ENCODE measurements around the gene HSH2D.

Gene HSH2D

DNA sequence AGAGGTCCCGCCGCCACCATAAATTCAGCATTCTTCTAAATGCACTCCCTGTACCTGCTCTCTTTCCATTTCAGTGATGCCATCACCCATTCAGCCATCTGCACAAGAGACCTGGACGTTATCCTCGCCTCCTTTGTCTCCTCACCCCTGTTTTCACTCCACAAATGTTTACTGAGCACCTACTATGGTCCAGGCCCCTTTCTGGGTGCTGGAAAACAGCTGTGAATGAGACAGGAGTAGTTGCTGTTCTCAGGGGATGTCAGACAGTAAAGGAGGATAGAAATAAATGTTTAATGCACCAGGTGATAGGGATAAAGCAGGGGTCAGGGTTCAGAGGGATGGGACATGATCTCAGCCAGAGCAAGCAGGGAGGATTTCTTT is 57.5 kb downstream of the HSH2D start:
- ATAC-seq (ENCODE audit: low read depth) (no peak), DNase-seq (ENCODE audit: low spot score) (no peak)
- no peak overlapping the region for H3K27ac ChIP-seq (ENCODE audit: poor library complexity, severe bottlenecking)
- peaks cover 9% of the 10 kb centered on the region for H3K4me1 ChIP-seq (ENCODE audit: insufficient read depth, poor library complexity, severe bottlenecking)
- H3K9me3 ChIP-seq (ENCODE audit: severe bottlenecking), result no peaks in the 10 kb centered on the region
- TF ChIP-seq, protein P1, sequence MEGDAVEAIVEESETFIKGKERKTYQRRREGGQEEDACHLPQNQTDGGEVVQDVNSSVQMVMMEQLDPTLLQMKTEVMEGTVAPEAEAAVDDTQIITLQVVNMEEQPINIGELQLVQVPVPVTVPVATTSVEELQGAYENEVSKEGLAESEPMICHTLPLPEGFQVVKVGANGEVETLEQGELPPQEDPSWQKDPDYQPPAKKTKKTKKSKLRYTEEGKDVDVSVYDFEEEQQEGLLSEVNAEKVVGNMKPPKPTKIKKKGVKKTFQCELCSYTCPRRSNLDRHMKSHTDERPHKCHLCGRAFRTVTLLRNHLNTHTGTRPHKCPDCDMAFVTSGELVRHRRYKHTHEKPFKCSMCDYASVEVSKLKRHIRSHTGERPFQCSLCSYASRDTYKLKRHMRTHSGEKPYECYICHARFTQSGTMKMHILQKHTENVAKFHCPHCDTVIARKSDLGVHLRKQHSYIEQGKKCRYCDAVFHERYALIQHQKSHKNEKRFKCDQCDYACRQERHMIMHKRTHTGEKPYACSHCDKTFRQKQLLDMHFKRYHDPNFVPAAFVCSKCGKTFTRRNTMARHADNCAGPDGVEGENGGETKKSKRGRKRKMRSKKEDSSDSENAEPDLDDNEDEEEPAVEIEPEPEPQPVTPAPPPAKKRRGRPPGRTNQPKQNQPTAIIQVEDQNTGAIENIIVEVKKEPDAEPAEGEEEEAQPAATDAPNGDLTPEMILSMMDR (IDR thresholded peaks at IDR 0.05; ENCODE audit: poor library complexity, severe bottlenecking), result no peak
- no peaks in the 10 kb centered on the region for H3K27me3 ChIP-seq (ENCODE audit: insufficient read depth, poor library complexity, severe bottlenecking)
- no peak overlapping the region for H3K4me3 ChIP-seq (ENCODE audit: severe bottlenecking)
- peaks cover 24% of the 10 kb centered on the region for H3K36me3 ChIP-seq (ENCODE audit: low read depth)

DNA sequence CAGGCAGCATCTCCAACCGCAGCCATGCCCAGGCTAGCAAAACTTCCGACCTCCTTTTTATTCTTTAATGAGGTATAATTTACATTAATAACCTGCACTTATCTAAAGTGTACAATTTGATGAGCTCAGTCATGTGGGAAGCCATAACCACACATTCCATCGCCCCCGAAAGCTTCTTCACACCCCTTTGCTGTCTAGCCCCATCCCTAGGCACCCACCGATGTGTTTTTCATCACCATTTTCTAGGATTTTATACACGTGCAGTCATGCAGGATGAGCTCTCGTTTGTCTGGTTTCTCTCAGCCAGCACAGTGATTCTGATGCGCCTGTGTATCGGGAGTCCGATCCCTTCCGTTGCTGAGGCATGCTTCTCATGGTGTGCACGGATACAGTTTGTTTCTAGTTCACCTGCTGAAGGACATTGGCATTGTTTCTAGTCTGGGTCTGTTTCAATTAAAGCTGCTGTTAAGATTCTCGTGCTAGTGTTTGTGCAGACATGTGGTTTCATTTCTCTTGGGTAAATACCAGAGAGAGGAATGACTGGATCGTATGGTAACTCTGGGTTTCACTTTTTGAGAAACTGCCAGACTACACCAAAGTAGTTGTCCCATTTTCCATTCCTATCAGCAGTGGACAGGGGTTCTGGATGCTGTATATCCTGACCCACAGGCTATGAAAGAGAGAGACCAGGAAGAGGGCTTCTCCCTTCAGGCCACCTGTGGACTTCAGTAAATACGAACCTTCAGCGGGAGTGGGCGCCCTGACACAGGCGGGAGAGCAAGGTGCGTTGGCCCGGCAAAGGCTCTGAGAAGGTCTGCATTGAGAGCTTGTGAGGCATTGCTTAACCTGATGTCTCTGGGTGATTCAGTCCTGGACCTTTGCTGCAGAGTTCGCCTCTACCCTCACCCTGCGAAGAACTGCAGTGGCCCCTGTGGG is 59.1 kb downstream of the HSH2D start:
- no peaks in the 10 kb centered on the region for H3K27me3 ChIP-seq (ENCODE audit: insufficient read depth, poor library complexity, severe bottlenecking)
- TF ChIP-seq, protein P1 (IDR thresholded peaks at IDR 0.05; ENCODE audit: poor library complexity, severe bottlenecking), result no peak
- H3K9me3 ChIP-seq (ENCODE audit: severe bottlenecking), result no peaks in the 10 kb centered on the region
- no peaks in the 10 kb centered on the region for H3K4me1 ChIP-seq (ENCODE audit: insufficient read depth, poor library complexity, severe bottlenecking)
- no peak overlapping the region for H3K4me3 ChIP-seq (ENCODE audit: severe bottlenecking)
- ATAC-seq (ENCODE audit: low read depth) (no peak), DNase-seq (ENCODE audit: low spot score) (no peak)
- peaks cover 26% of the 10 kb centered on the region for H3K36me3 ChIP-seq (ENCODE audit: low read depth)
- H3K27ac ChIP-seq (ENCODE audit: poor library complexity, severe bottlenecking), result no peak overlapping the region

DNA sequence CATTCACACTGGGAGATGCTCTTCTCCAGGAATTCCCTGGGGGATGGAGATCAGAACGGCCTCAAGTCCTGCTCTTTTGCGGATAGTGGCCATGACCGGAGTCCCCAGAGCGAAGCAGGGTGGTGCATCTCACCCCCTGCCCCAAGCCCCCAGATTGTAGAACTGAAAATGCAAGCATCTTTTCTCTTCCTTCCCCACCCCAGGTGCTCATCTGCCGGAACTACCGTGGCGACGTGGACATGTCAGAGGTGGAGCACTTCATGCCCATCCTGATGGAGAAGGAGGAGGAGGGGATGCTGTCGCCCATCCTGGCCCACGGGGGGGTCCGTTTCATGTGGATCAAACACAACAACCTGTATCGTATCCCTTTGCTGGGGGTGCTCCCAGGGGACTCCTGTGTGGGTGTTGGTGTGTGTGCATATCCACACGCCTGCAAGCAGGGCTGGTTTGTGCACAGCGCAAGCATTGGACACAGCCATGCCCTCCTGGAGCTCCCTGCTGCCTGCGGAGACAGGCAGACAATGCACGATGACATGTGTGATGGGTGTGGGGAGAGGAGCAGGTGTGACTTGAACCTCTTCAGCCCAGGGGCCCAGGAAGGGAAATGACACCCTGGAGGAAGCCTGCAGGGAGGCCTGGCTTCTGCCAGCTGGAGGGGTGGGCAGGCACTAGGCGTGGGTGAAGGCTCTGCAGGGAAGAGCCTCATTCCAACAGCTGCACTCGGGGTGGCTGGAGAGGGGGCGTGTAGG is 59.9 kb downstream of the HSH2D start:
- TF ChIP-seq, protein P1 (IDR thresholded peaks at IDR 0.05; ENCODE audit: poor library complexity, severe bottlenecking), result no peak
- DNase-seq (ENCODE audit: low spot score) (no peak), ATAC-seq (ENCODE audit: low read depth) (no peak)
- H3K36me3 ChIP-seq (ENCODE audit: low read depth), result peaks cover 31% of the 10 kb centered on the region
- no peak overlapping the region for H3K27ac ChIP-seq (ENCODE audit: poor library complexity, severe bottlenecking)
- no peaks in the 10 kb centered on the region for H3K4me1 ChIP-seq (ENCODE audit: insufficient read depth, poor library complexity, severe bottlenecking)
- H3K4me3 ChIP-seq (ENCODE audit: severe bottlenecking), result no peak overlapping the region
- no peaks in the 10 kb centered on the region for H3K27me3 ChIP-seq (ENCODE audit: insufficient read depth, poor library complexity, severe bottlenecking)
- H3K9me3 ChIP-seq (ENCODE audit: severe bottlenecking), result no peaks in the 10 kb centered on the region

DNA sequence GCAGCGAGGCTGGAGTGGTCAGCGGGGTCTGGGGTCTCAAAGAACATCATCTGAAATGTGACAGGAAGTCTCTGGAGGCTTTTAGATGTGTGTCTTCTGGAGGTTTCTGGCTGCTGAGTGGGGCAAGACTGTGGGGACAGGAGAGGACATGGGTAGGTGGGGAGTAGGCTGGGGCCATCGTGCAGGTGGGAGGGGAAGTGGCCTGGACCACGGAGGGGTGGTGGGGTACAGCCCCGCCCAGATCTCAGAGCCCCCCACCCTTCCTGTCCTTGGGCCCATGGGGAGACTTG is 60.5 kb downstream of the HSH2D start:
- ATAC-seq (ENCODE audit: low read depth), result no peak
- H3K27ac ChIP-seq (ENCODE audit: poor library complexity, severe bottlenecking), result no peak overlapping the region
- TF ChIP-seq, protein P1 (IDR thresholded peaks at IDR 0.05; ENCODE audit: poor library complexity, severe bottlenecking), result no peak

More for the DNA sequence above, 60.5 kb downstream of the HSH2D start:
- Histone ChIP-seq H3K4me1 (ENCODE audit: insufficient read depth, poor library complexity, severe bottlenecking) (no peaks in the 10 kb centered on the region), H3K36me3 (ENCODE audit: low read depth) (peaks cover 36% of the 10 kb centered on the region), H3K9me3 (ENCODE audit: severe bottlenecking) (no peaks in the 10 kb centered on the region), H3K27me3 (ENCODE audit: insufficient read depth, poor library complexity, severe bottlenecking) (no peaks in the 10 kb centered on the region), H3K4me3 (ENCODE audit: severe bottlenecking) (no peak overlapping the region)
- DNase-seq (ENCODE audit: low spot score), result no peak
